Common myeloid progenitor, CD34-positive (primary cell): Measurements from ENCODE around the gene OR14K1.
"Not testable (repeated sequence)": the region's sequence is repeated elsewhere in the genome, so short reads cannot be mapped to it uniquely, and the experiment has no call there.

Experiments
- CTCF ChIA-PET: fragments of 350-600 bp; sonication (Branson Sonifier 250); formaldehyde crosslinking; loops from one replicate; lab custom pipeline; 2021; ENCODE audit warnings: antibody characterized with exemption; lab: Charles Lee
- POLR2A ChIA-PET: fragments of 350-600 bp; sonication (Branson Sonifier 250); formaldehyde crosslinking; loops from one replicate; lab custom pipeline; 2021; ENCODE audit warnings: antibody characterized with exemption; lab: Charles Lee
- DNase-seq, 3 donors: peaks; one replicate each; pipeline versions ENCODE4 v3.0.0 to v3.0.0-alpha.2; 2013
- H3K27ac ChIP-seq, 2 experiments: 1 replicate in 1 of 2; 2 replicates in 1 of 2; pipeline ENCODE4 v1.7.0; 2013; ENCODE audit warnings: inconsistent platforms in 2 of 2, low read length in 2 of 2, mild to moderate bottlenecking in 2 of 2, low read depth in 1 of 2, moderate library complexity in 1 of 2; ENCODE audit not compliant: severe bottlenecking in 2 of 2, insufficient read depth in 1 of 2, poor library complexity in 1 of 2
- H3K27me3 ChIP-seq, 5 experiments: replicated peaks in 2 of 5; 1 replicate in 3 of 5; 2 replicates in 2 of 5; pipeline versions ENCODE4 v1.6.1 to v1.7.0; 2013; ENCODE audit warnings: low read length in 4 of 5, mild to moderate bottlenecking in 2 of 5, moderate library complexity in 2 of 5, inconsistent platforms in 1 of 5; ENCODE audit not compliant: insufficient read depth in 5 of 5, control insufficient read depth in 4 of 5
- H3K36me3 ChIP-seq, 4 experiments: 1 replicate in 2 of 4; 2 replicates in 2 of 4; pipeline versions ENCODE4 v1.6.1 to v1.7.0; 2013; ENCODE audit warnings: low read length in 3 of 4, control low read depth in 1 of 4, mild to moderate bottlenecking in 1 of 4; ENCODE audit not compliant: control insufficient read depth in 4 of 4, insufficient read depth in 4 of 4
- H3K4me1 ChIP-seq, 4 experiments: 1 replicate in 3 of 4; 2 replicates in 1 of 4; pipeline versions ENCODE4 v1.6.1 to v1.7.1; 2013; ENCODE audit warnings: low read length in 3 of 4, mild to moderate bottlenecking in 3 of 4, control low read depth in 1 of 4, inconsistent platforms in 1 of 4, moderate library complexity in 1 of 4; ENCODE audit not compliant: control insufficient read depth in 4 of 4, insufficient read depth in 4 of 4; ENCODE audit errors: control extremely low read depth in 1 of 4
- H3K4me3 ChIP-seq, 7 experiments: 1 replicate in 4 of 7; 2 replicates in 3 of 7; pipeline versions ENCODE4 v1.5.1 to v1.7.0; 2013; ENCODE audit warnings: mild to moderate bottlenecking in 7 of 7, low read length in 6 of 7, moderate library complexity in 6 of 7, inconsistent platforms in 2 of 7, low read depth in 2 of 7, control low read depth in 1 of 7; ENCODE audit not compliant: insufficient read depth in 4 of 7, control insufficient read depth in 1 of 7; ENCODE audit errors: extremely low read depth in 1 of 7
- H3K9me3 ChIP-seq, 5 experiments: 1 replicate in 4 of 5; 2 replicates in 1 of 5; pipeline versions ENCODE4 v1.6.1 to v1.7.1; 2013; ENCODE audit warnings: low read length in 4 of 5, mild to moderate bottlenecking in 2 of 5, inconsistent platforms in 1 of 5, low read depth in 1 of 5, moderate library complexity in 1 of 5; ENCODE audit not compliant: control insufficient read depth in 4 of 5, insufficient read depth in 2 of 5; ENCODE audit errors: control extremely low read depth in 1 of 5
- WGBS: methylation state at CpG from one replicate; pipeline ENCODE4 v1.1.5; 2013; ENCODE audit not compliant: insufficient coverage; 5-methylcytosine and 5-hydroxymethylcytosine counted together

OR14K1 gene

GRCh38 chr1:247741756-247742155 is 3.3 kb downstream of the OR14K1 start:
- Histone ChIP-seq H3K4me3 (no peak overlapping the region), H3K36me3 (no peaks in the 10 kb centered on the region), H3K9me3 (no peaks in the 10 kb centered on the region), H3K4me1 (no peaks in the 10 kb centered on the region), H3K27me3 (no peaks in the 10 kb centered on the region), H3K27ac (no peak overlapping the region)
- POLR2A ChIA-PET: no interaction called here
- CTCF ChIA-PET: no interaction called here
- 90% methylated on average over 2 of the region's 5 CpGs for WGBS
- DNase-seq: no peak

GRCh38 chr1:247742215-247742760 is 3.9 kb downstream of the OR14K1 start:
- H3K4me3 ChIP-seq, H3K36me3 ChIP-seq, H3K4me1 ChIP-seq, H3K27me3 ChIP-seq, POLR2A ChIA-PET, H3K27ac ChIP-seq, H3K9me3 ChIP-seq, DNase-seq: not testable (repeated sequence)
- no CpG with 5 or more reads among the region's 3 CpGs for WGBS
- CTCF ChIA-PET: interaction anchor here (0.7 kb wide), 1 partner anchor 1089 kb away, joined by 3 read pairs; no protein-coding TSS in a partner anchor

GRCh38 chr1:247746391-247746935 is 8.0 kb downstream of the OR14K1 start:
- Histone ChIP-seq H3K36me3 (no peaks in the 10 kb centered on the region), H3K27me3 (no peaks in the 10 kb centered on the region), H3K9me3 (peaks cover 0 to 21% (median 1%) of the 10 kb centered on the region in 5 experiments), H3K4me1 (no peaks in the 10 kb centered on the region), H3K27ac (no peak overlapping the region), H3K4me3 (no peak overlapping the region)
- WGBS: 97% methylated on average over 3 of the region's 3 CpGs
- no peak for DNase-seq
- ChIA-PET POLR2A (no interaction called here), CTCF (interaction anchor here (2.2 kb wide), 1 partner anchor 10 kb away, joined by 5 read pairs; no protein-coding TSS in a partner anchor)

GRCh38 chr1:247747616-247748015 is 9.2 kb downstream of the OR14K1 start:
- H3K9me3 ChIP-seq: peaks cover 0 to 24% (median 1%) of the 10 kb centered on the region in 5 experiments
- H3K36me3 ChIP-seq: no peaks in the 10 kb centered on the region
- 100% methylated on average over 7 of the region's 7 CpGs for WGBS
- H3K4me3 ChIP-seq: no peak overlapping the region
- H3K27me3 ChIP-seq: no peaks in the 10 kb centered on the region
- DNase-seq: no peak
- ChIA-PET POLR2A (no interaction called here), CTCF (no interaction called here)
- H3K27ac ChIP-seq: no peak overlapping the region
- H3K4me1 ChIP-seq: no peaks in the 10 kb centered on the region

- Histone ChIP-seq H3K27me3 (no peaks in the 10 kb centered on the region), H3K9me3 (peaks cover 0 to 24% (median 1%) of the 10 kb centered on the region in 5 experiments), H3K4me3 (no peak within 1 kb of the TSS), H3K36me3 (no peaks in the 10 kb centered on the region), H3K27ac (no peak within 1 kb of the TSS), H3K4me1 (no peaks in the 10 kb centered on the region)
- DNase-seq: no peak
- CTCF ChIA-PET: no interaction called here
- 100% methylated on average over 1 of the region's 2 CpGs for WGBS
- POLR2A ChIA-PET: no interaction called here
Observed at GRCh38 chr1:247748041-247748440, 9.6 kb downstream of the OR14K1 start, which contains the start of gene OR14A2. OR14A2 (minus strand) TSS chr1:247748141.

GRCh38 chr1:247749870-247750269 is 11.5 kb downstream of the OR14K1 start:
- H3K36me3 ChIP-seq: no peaks in the 10 kb centered on the region
- H3K4me1 ChIP-seq: no peaks in the 10 kb centered on the region
- DNase-seq: no peak
- no peaks in the 10 kb centered on the region for H3K27me3 ChIP-seq
- ChIA-PET CTCF (no interaction called here), POLR2A (no interaction called here)
- whole genome bisulfite sequencing: 90% methylated on average over 1 of the region's 1 CpG
- peaks cover 0 to 24% (median 1%) of the 10 kb centered on the region in 5 experiments for H3K9me3 ChIP-seq
- H3K4me3 ChIP-seq: no peak overlapping the region
- no peak overlapping the region for H3K27ac ChIP-seq

- peaks cover 0 to 19% (median 3%) of the 10 kb centered on the region in 5 experiments for H3K9me3 ChIP-seq
- DNase-seq, H3K4me1 ChIP-seq, H3K27ac ChIP-seq, CTCF ChIA-PET, H3K36me3 ChIP-seq, H3K27me3 ChIP-seq, H3K4me3 ChIP-seq, POLR2A ChIA-PET: not testable (repeated sequence)
- no CpG with 5 or more reads among the region's 1 CpG for whole genome bisulfite sequencing
Observed at GRCh38 chr1:247754311-247754710, 15.9 kb downstream of the OR14K1 start.
